MG63 (cell line): ENCODE measurements around the gene SLC19A1. TPM values are rescaled to one million over a fixed set of nuclear protein-coding genes. Genes with fewer than 3 reads are reported as not detected.
"Not testable (repeated sequence)": the region's sequence is repeated elsewhere in the genome, so short reads cannot be mapped to it uniquely, and the experiment has no call there.

Experiments
- DNase-seq: peaks from one replicate; pipeline ENCODE4 v3.0.0-alpha.2; 2020
- H3K27me3 ChIP-seq: fragments of 250-450 bp; sonication (Bioruptor Pico); 2 replicates; pipeline ENCODE4 v1.5.1; 2020; ENCODE audit warnings: mild to moderate bottlenecking, moderate library complexity
- H3K36me3 ChIP-seq: fragments of 250-450 bp; sonication (Bioruptor Pico); 2 replicates; pipeline ENCODE4 v1.5.1; 2020; ENCODE audit warnings: mild to moderate bottlenecking, moderate library complexity
- H3K4me3 ChIP-seq: fragments of 250-450 bp; sonication (Bioruptor Pico); 2 replicates; pipeline ENCODE4 v1.5.1; 2020; ENCODE audit warnings: mild to moderate bottlenecking, moderate library complexity
- H3K9me3 ChIP-seq: fragments of 250-450 bp; sonication (Bioruptor Pico); 2 replicates; pipeline ENCODE4 v1.5.1; 2020; ENCODE audit warnings: mild to moderate bottlenecking, moderate library complexity
- total RNA-seq: library from RNA; depleted of rRNA; stranded (reverse); fragments of >200 nt; shearing (Covaris generic); gene quantifications from 2 replicates; pipeline ENCODE4 v1.2.3, GENCODE V29; 2014; ENCODE audit warnings: low replicate concordance

SLC19A1 gene
- total RNA-seq, 1 experiment from 2014 or later, result 26.7 TPM

DNA sequence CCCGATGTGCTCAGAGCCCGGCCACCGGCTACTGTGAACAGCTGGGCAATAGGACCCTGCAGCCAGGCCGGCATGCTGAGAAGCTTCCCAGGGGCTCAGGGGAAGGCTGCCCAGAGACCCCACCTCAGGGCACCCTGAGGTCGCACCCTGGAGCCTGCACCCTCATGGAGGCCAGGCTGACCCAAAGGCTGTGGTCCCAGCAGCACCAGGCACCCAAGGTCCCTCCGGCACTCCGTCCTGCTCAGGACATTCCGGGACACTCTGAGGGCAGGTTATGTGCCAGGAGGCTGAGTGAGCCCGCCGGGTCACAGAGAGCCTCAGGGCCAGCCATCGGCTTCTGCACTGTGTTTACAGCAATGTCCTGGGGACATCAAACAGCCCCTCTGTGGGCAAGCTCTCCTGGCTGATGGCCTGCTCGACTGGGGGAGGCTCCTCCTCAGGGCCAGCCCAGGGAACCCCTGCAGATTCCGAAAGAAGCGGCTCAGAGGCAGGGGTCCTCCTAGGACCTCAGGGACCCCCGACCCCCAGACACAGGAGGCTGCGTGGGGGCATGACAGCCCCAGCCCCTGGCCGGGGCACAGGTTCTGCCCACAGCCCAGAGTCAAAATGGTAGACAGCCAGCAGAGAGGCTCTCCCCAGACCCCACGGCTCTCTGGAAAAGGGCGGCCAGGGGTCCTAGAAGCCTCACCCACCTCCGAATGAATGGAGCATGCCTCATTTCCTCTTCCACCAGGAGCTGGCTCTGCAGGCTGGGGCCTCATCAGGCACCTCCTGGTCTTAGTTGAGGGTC, 8.2 kb downstream of the SLC19A1 start:
- H3K9me3 ChIP-seq, result no peaks in the 10 kb centered on the region
- no peak for DNase-seq
- no peak overlapping the region for H3K4me3 ChIP-seq
- H3K36me3 ChIP-seq, result peaks cover 37% of the 10 kb centered on the region
- no peaks in the 10 kb centered on the region for H3K27me3 ChIP-seq

DNA sequence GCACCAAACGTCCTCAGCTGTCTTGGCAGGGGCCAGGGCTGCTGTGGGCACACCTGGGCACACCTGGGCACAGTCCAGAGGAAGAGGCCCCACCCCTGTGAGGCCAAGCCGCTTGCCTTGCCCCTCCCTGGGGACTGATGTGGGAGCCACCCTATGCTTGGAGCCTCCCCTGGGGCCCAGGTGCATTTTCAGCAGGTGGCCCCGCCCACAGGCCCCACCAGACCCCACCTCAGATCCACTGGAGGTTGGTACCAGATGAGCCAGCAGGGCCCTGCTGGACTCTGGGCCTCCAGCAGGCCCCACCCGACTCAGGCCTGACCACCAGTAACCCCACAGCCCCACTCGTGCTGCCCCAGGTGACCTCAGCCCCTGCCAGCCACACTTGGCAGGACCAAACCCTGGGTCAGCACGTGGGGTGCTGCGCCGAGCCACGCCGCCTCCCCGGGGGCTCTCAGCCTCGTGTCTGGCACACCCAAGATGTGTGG, 8.8 kb downstream of the SLC19A1 start:
- no peak for DNase-seq
- Histone ChIP-seq H3K4me3 (no peak overlapping the region), H3K36me3 (peaks cover 42% of the 10 kb centered on the region), H3K27me3 (no peaks in the 10 kb centered on the region), H3K9me3 (no peaks in the 10 kb centered on the region)

DNA sequence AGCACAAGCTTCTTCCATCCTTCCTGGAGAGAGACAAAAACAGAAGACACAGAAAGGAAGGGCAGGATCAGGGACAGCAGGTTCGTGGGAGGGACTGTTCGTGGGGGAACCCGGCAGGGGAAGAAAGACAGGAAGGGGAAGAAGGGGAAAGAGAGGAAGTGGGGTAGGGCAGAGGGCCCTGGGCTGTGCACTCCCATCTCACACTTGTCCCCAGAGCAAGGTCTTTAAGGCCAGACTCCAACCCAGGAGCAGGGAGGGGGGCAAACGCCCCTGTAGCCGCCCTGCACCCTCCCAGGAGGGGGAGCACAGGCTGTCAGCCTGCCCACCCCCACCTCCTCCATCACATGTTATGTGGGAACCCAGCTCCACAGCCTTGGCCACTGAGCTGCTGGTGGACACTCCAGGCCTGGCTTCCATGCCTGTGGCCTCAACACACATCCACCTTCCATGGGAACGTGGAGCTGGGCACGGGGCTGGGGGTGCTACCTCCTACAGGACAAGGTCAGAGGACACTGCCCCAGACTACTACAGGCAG, 9.3 kb downstream of the SLC19A1 start:
- no peaks in the 10 kb centered on the region for H3K9me3 ChIP-seq
- no peak for DNase-seq
- peaks cover 44% of the 10 kb centered on the region for H3K36me3 ChIP-seq
- H3K4me3 ChIP-seq, result no peak overlapping the region
- no peaks in the 10 kb centered on the region for H3K27me3 ChIP-seq

DNA sequence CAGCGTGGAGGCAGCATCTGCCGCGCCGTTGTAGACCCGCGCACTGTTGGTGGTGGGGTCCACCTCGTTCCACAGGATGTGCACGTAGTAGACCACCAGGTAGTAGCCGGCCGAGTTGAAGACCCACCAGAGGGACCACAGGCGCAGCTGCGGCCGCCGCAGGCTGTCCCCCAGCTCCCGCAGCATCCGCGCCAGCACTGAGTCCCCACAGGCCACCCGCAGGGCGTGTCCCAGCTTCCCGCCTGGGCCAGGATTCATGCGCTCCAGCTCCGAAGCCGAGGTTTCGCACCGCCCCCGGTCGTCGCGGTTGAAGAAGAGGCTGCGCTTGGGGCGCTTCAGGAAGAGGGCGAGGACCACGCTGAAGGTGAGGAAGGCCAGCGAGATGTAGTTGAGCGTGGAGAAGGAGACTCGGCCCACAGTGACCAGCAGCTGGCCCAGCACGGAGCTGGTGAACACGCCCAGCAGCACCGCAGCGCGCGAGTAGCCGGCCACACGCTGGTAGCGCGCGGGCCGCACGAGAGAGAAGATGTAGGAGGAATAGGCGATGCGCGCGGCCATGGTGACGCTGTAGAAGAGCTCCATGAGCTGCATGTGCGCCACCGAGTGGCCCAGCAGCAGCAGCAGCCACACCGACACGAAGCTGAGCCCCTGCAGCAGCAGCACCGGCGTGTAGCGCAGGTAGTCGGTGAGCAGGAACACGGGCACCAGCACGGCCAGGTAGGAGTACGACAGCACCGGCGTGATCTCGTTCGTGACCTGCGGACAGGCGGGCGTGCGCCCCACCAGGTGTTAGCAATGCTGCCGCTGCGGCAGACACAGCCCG, 10.6 kb downstream of the SLC19A1 start:
- Histone ChIP-seq H3K9me3 (no peaks in the 10 kb centered on the region), H3K36me3 (peaks cover 48% of the 10 kb centered on the region), H3K27me3 (no peaks in the 10 kb centered on the region), H3K4me3 (no peak overlapping the region)
- DNase-seq, result no peak

DNA sequence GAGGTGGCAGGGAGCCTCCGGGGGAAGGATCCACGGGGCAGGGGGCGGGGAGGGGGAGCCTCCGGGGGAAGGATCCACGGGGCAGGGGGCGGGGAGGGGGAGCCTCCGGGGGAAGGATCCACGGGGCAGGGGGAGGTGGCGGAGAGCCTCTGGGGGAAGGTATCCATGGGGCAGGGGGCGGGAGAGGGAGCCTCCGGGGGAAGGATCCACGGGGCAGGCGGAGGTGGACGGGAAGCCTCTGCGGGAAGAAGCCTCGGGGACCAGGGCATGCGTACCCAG, 11.2 kb downstream of the SLC19A1 start:
- DNase-seq, H3K9me3 ChIP-seq, H3K27me3 ChIP-seq, H3K4me3 ChIP-seq: not testable (repeated sequence)
- peaks cover 54% of the 10 kb centered on the region for H3K36me3 ChIP-seq

DNA sequence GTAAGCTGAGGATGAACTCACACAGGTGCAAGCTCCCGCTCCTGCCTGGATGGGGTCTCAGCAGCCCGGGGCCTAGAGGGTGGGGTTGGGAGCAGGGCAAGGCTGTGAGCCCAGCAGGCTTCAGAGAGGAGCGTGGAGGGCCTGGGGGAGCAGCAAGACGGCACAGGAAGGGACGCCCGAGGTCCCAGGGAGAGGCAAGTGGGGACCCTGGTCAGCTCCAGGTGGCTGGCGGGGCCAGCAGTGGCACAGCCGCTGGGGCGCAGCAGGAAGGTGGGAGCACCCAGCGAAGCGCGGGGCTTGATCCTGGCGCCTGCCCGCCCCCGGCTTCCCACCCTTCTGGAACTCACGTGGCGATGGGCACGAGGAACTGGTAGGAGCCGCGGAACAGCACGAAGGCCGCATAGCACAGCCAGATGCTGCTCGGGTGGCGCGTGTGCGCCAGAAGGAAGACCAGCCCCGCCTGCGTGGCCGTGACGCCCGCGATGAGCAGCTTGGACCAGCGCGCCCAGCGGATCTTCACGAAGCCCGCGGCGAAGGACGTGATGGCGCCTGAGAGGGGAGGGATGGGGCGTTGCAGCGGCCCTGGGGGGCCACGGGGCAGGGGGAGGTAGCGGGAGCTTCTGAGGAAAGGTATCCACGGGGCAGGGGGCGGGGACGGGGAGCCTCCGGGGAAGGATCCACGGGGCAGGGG, 11.7 kb downstream of the SLC19A1 start:
- H3K27me3 ChIP-seq, result no peaks in the 10 kb centered on the region

DNA sequence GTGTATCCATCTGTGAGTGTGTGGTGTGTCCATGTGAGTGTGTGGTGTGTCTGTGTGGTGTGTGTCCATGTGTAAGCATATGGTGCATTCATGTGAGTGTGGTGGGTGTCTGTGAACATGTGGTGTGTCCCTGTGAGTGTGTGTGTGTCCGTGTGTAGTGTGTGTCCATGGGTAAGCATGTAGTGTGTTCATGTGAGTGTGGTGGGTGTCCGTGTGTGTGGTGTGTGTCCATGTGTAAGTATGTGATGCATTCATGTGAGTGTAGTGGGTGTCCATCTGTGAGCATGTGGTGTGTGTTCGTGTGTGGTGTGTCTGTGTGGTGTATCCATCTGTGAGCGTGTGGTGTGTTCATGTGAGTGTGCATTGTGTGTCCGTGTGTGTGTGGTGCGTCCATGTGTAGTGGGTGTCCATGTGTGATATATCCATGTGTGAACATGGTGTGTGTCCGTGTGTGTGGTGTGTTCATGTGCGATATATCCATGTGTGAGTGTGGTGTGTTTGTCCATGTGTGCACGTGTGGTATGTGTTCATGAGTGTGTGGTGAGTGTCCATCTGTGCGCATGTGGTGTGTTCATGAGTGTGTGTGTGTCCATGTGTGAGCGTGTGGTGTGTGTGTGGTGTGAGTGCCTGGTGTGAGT, 12.3 kb downstream of the SLC19A1 start:
- no peaks in the 10 kb centered on the region for H3K27me3 ChIP-seq
- H3K4me3 ChIP-seq, result no peak overlapping the region
- no peaks in the 10 kb centered on the region for H3K9me3 ChIP-seq
- no peak for DNase-seq
- H3K36me3 ChIP-seq, result peaks cover 65% of the 10 kb centered on the region

More for the DNA sequence above, 11.7 kb downstream of the SLC19A1 start:
- no peaks in the 10 kb centered on the region for H3K9me3 ChIP-seq
- peaks cover 59% of the 10 kb centered on the region for H3K36me3 ChIP-seq
- no peak for DNase-seq
- no peak overlapping the region for H3K4me3 ChIP-seq

DNA sequence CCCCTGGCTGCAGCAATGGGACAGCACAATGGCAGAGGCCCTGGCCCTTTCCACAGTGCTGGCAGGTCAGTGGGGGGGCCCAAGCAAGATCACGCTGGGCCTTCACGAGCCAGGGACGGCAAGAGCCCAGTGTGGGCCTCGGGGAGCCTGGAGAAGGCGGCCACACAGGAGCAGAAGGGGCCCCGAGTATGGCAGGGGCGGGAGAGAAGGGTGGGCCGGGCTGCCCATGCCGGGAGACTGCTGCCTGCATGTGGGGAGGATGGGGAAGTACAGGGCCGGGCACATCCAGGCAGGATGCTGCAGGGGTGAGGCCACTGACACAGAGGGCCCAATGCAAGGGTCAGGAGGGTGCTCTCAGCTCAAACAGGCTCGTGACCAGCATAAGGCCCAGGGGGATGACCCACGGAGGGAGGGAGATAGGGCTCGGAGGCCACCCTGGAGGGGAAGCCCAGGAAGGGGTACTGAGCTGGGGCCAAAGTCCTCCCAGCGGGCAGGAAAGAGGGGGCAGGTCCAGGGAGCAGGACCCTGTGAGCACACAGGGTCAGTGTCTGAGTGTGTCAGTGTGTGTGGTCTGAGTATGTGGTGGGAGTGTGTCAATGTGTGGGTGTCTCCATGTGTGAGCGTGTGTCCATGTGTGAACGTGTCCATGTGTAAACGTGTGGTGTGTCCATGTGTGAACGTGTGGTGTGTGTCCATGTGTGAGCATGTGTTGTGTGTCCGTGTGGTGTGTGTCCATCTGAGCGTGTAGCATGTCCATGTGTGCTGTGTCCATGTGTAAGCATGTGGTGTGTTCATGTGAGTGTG, 13.1 kb downstream of the SLC19A1 start:
- H3K4me3 ChIP-seq, result no peak overlapping the region
- no peak for DNase-seq
- H3K27me3 ChIP-seq, result no peaks in the 10 kb centered on the region
- no peaks in the 10 kb centered on the region for H3K9me3 ChIP-seq
- peaks cover 60% of the 10 kb centered on the region for H3K36me3 ChIP-seq

DNA sequence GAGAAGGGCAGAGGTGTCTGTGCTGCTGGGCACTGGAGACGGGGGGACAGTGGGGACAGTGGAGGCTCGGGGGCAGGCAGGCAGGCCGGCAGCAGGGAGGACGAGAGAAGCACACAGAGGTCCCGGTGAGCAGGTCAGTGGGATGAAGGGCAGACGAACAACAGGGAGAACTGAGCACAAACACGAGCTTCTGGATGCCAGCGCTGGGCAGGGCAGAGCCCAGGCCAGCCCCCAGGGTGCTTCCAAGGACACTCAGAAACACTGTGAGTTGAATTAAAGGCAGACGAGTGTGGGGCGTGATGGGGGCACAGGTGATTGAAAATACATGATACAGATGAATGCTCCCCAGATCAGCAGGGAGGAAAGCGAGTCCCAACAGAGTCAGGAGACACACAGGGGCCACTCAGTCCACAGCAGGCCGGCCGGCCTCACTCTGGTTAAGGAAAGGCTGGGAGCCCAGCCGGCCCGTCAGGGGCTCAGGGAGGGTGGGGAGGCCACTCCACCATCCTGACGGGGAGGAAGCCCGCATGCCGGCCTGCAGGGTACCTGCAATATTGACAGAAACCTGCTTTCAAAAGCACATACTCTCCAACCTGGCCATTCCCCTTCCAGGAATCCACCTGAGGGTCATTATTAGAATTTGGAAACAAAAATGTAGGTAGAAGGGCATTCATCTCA, 14.1 kb downstream of the SLC19A1 start:
- H3K27me3 ChIP-seq, result no peaks in the 10 kb centered on the region
- no peaks in the 10 kb centered on the region; the same call in 1 of the 2 replicates for H3K9me3 ChIP-seq
- H3K4me3 ChIP-seq, result no peak overlapping the region
- DNase-seq, result no peak
- peaks cover 65% of the 10 kb centered on the region for H3K36me3 ChIP-seq

DNA sequence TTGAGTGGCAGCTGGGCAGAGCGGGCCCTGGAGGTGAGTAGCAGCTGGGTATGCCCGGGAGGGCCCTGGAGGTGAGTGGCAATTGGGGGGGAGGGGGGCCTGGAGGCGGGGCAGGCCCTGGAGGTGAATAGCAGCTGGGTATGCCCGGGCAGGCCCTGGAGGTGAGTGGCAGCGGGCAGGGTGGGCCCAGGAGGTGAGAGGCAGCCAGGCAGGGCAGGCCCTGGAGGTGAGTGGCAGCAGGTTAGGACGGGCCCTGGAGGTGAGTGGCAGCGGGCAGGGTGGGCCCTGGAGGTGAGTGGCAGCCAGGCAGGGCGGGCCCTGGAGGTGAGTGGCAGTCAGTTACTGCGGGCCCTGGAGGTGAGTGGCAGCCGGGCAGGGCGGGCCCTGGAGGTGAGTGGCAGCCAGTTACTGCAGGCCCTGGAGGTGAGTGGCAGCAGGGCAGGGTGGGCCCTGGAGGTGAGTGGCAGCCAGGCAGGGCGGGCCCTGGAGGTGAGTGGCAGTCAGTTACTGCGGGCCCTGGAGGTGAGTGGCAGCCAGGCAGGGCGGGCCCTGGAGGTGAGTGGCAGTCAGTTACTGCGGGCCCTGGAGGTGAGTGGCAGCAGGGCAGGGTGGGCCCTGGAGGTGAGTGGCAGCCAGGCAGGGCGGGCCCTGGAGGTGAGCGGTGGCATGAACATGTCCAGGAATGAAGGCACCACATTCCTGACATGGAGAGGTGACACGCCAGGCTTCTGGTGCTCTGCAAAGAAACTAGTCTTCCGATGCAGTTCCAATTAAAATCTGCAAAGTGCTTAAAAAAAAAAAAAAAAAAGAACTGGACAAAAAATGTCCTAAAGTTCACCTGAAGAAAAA, 14.9 kb downstream of the SLC19A1 start:
- not testable (repeated sequence) for DNase-seq, H3K4me3 ChIP-seq, H3K9me3 ChIP-seq, H3K27me3 ChIP-seq
- peaks cover 73% of the 10 kb centered on the region for H3K36me3 ChIP-seq

DNA sequence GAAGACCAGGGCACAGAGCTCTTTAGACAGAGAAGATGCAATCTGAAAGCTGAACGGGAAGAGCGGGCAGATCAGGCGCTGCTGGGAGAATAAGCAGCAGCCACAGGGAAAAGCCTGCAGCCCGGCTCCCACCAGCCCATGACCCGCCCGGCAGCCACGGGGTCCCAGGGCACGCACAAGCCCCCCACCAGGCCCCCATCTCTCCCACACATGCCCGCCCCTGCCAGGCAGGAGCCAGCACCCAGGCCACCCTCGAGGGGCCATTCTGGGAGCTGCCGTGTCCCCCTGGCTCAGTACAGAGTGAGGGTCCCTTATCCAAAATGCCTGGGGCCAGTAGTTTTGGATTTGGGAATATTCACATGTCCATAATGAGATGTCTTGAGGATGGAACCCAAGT, 16.3 kb downstream of the SLC19A1 start:
- H3K4me3 ChIP-seq, result no peak overlapping the region
- H3K9me3 ChIP-seq, result peaks cover 10% of the 10 kb centered on the region
- H3K36me3 ChIP-seq, result peaks cover 79% of the 10 kb centered on the region
- no peaks in the 10 kb centered on the region for H3K27me3 ChIP-seq
- no peak for DNase-seq

DNA sequence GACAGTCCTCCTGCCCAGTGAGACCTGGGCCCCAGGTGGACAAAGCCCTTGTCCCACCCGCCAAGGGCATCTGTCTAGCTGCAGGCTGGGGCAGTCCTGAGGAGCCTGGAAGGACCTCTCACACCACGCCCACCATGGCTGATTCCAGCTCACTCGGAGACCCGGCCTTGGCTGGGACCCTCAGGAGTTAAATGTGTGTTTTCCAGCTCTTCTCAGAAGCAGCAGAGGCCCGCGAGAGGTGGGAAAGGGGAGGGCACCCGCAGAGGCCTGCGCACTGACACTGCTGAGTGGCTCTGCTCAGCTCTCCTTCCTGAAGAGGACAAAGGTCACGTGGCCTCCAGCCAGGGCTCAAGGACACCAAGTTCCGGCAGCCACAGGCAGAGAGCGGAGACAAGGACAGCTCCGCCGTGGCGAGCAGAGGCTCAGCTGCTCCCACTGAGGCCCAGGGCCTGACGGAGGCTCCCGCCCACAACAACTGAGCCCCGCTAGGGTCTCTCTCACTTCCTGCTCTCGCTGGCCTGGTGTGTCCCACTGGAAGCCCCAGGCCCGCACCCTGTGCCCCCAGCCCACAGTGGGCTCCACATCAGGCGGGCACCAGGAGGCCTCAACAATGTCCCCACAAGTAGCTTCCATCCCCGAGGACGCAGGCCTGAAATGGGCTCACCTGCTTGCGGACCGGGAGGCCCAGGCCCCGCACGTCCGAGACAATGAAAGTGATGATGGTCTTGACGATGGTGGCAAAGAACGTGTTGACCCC, 16.9 kb downstream of the SLC19A1 start:
- no peak for DNase-seq
- H3K4me3 ChIP-seq, result no peak overlapping the region
- H3K27me3 ChIP-seq, result no peaks in the 10 kb centered on the region
- peaks cover 79% of the 10 kb centered on the region for H3K36me3 ChIP-seq
- H3K9me3 ChIP-seq, result peaks cover 14% of the 10 kb centered on the region

DNA sequence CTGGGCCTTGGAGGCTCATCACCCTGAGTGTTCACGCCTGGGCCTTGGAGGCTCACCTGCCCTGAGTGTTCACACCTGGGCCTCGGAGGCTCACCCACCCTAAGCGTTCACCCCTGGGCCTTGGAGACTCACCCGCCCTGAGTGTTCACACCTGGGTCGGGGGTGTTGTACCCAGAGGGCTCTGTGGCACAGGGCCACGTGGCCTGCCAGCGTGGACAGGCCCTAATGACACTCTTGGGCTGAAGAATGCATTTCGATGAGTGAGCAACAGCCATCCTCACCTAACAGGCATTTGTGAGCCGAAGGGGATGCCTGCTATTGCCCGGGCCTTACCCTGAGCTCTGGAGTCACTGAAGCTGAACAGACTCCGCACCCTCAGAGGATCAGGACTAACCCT, 17.5 kb downstream of the SLC19A1 start:
- no peak for DNase-seq
- Histone ChIP-seq H3K4me3 (no peak overlapping the region), H3K36me3 (peaks cover 79% of the 10 kb centered on the region), H3K27me3 (no peaks in the 10 kb centered on the region), H3K9me3 (peaks cover 20% of the 10 kb centered on the region)
